ENCODE results near the gene MTNR1A.
"Not testable (repeated sequence)": the region's sequence is repeated elsewhere in the genome, so short reads cannot be mapped to it uniquely, and the experiment has no call there.

Gene MTNR1A

GRCh38 chr4:186560647-186561046 lies 5.3 kb upstream of the MTNR1A start:
- no peak for DNase-seq

GRCh38 chr4:186557486-186557885 lies 2.1 kb upstream of the MTNR1A start:
- peak; percentile 82 for DNase-seq

GRCh38 chr4:186557061-186557460 lies 1.7 kb upstream of the MTNR1A start:
- DNase-seq: no peak

GRCh38 chr4:186554539-186554913 lies 841 bp downstream of the MTNR1A start:
- peak; percentile 12 for DNase-seq

- DNase-seq: no peak
Observed at GRCh38 chr4:186553717-186554116, 1.6 kb downstream of the MTNR1A start.

GRCh38 chr4:186551849-186552248 lies 3.5 kb downstream of the MTNR1A start:
- DNase-seq: no peak

GRCh38 chr4:186545436-186545835 lies 9.9 kb downstream of the MTNR1A start:
- no peak for DNase-seq

GRCh38 chr4:186543206-186543605 lies 12.2 kb downstream of the MTNR1A start:
- DNase-seq: no peak

GRCh38 chr4:186541801-186542200 lies 13.6 kb downstream of the MTNR1A start:
- DNase-seq: no peak

- DNase-seq: no peak
Observed at GRCh38 chr4:186537843-186538521, 17.4 kb downstream of the MTNR1A start.

GRCh38 chr4:186536285-186536684 lies 19.1 kb downstream of the MTNR1A start:
- no peak for DNase-seq

- DNase-seq: no peak
Observed at GRCh38 chr4:186534056-186534455, 21.3 kb downstream of the MTNR1A start.

- DNase-seq: not testable (repeated sequence)
Observed at GRCh38 chr4:186523927-186524326, 31.4 kb downstream of the MTNR1A start.

GRCh38 chr4:186516287-186516686 lies 39.1 kb downstream of the MTNR1A start:
- DNase-seq: no peak

- no peak for DNase-seq
Observed at GRCh38 chr4:186514271-186514950, 41.0 kb downstream of the MTNR1A start.

GRCh38 chr4:186504771-186505170 lies 50.6 kb downstream of the MTNR1A start:
- DNase-seq: not testable (repeated sequence)

- no peak for DNase-seq
Observed at GRCh38 chr4:186502231-186502630, 53.1 kb downstream of the MTNR1A start.

- DNase-seq: no peak
Observed at GRCh38 chr4:186501554-186501953, 53.8 kb downstream of the MTNR1A start.

GRCh38 chr4:186500721-186501304 lies 54.6 kb downstream of the MTNR1A start:
- peak; percentile 26 for DNase-seq

- no peak for DNase-seq
Observed at GRCh38 chr4:186499467-186499866, 55.9 kb downstream of the MTNR1A start.

GRCh38 chr4:186497043-186497442 lies 58.3 kb downstream of the MTNR1A start:
- DNase-seq: no peak

GRCh38 chr4:186494496-186494895 lies 60.9 kb downstream of the MTNR1A start:
- DNase-seq: no peak

GRCh38 chr4:186487726-186488125 lies 67.6 kb downstream of the MTNR1A start:
- no peak for DNase-seq

- peak; percentile 42 for DNase-seq
Observed at GRCh38 chr4:186486172-186486571, 69.2 kb downstream of the MTNR1A start.
